DMS79 treated with DMSO at 0.1 percent for 48 hours (cell line): ENCODE data around the gene TLE3.

ENCODE experiments used
- DNase-seq: peaks from one replicate; lab custom pipeline; 2025; lab: John Stamatoyannopoulos, UW

The TLE3 gene

GRCh38 chr15:70083946-70084345 is 13.8 kb downstream of the TLE3 start:
- no peak for DNase-seq

GRCh38 chr15:70083418-70083817 is 14.3 kb downstream of the TLE3 start:
- DNase-seq, result no peak

- no peak for DNase-seq
Measured at GRCh38 chr15:70082281-70082900, 15.3 kb downstream of the TLE3 start.

GRCh38 chr15:70081612-70082011 is 16.1 kb downstream of the TLE3 start:
- DNase-seq, result no peak

GRCh38 chr15:70080347-70080746 is 17.4 kb downstream of the TLE3 start:
- no peak for DNase-seq

- no peak for DNase-seq
Measured at GRCh38 chr15:70079888-70080287, 17.8 kb downstream of the TLE3 start.

GRCh38 chr15:70078578-70079417 is 18.9 kb downstream of the TLE3 start:
- no peak for DNase-seq

GRCh38 chr15:70077188-70078147 is 20.2 kb downstream of the TLE3 start:
- no peak for DNase-seq

GRCh38 chr15:70074380-70074779 is 23.3 kb downstream of the TLE3 start:
- no peak for DNase-seq

- no peak for DNase-seq
Measured at GRCh38 chr15:70072479-70072878, 25.2 kb downstream of the TLE3 start.

GRCh38 chr15:70071799-70072198 is 25.9 kb downstream of the TLE3 start:
- no peak for DNase-seq

- no peak for DNase-seq
Measured at GRCh38 chr15:70069716-70070115, 28.0 kb downstream of the TLE3 start.

GRCh38 chr15:70068783-70069565 is 28.7 kb downstream of the TLE3 start:
- no peak for DNase-seq

GRCh38 chr15:70067681-70068080 is 30.0 kb downstream of the TLE3 start:
- no peak for DNase-seq

- no peak for DNase-seq
Measured at GRCh38 chr15:70067011-70067410, 30.7 kb downstream of the TLE3 start.

GRCh38 chr15:70066447-70066846 is 31.3 kb downstream of the TLE3 start:
- no peak for DNase-seq

GRCh38 chr15:70066004-70066403 is 31.7 kb downstream of the TLE3 start:
- no peak for DNase-seq

- DNase-seq, result no peak
Measured at GRCh38 chr15:70065006-70065722, 32.6 kb downstream of the TLE3 start.

GRCh38 chr15:70064441-70064840 is 33.3 kb downstream of the TLE3 start:
- no peak for DNase-seq

GRCh38 chr15:70063980-70064379 is 33.7 kb downstream of the TLE3 start:
- no peak for DNase-seq
